Measurements from ENCODE around the gene TMEM154.
A peak's percentile ranks its signal among the peaks of the same experiment; 100 is the strongest.

Gene TMEM154

GRCh38 chr4:152663203-152664066 is 16.4 kb downstream of the TMEM154 start:
- Mint-ChIP-seq H3K9me3 (peaks cover 4% of the 10 kb centered on the region), H3K36me3 (peaks cover under 1% of the 10 kb centered on the region), H3K27ac (peak overlapping the region; percentile 72), H3K4me3 (peak overlapping the region; percentile 19), H3K4me1 (peaks cover 46% of the 10 kb centered on the region)
- no peak for ATAC-seq
- no peak for DNase-seq (ENCODE audit: low spot score in 2 of 2)

GRCh38 chr4:152661649-152662048 is 18.1 kb downstream of the TMEM154 start:
- peaks cover 46% of the 10 kb centered on the region for H3K4me1 Mint-ChIP-seq

GRCh38 chr4:152660526-152660925 is 19.3 kb downstream of the TMEM154 start:
- H3K9me3 Mint-ChIP-seq, result peaks cover 19% of the 10 kb centered on the region
- H3K4me1 Mint-ChIP-seq, result peaks cover 52% of the 10 kb centered on the region
- peak overlapping the region; percentile 41 for H3K27ac Mint-ChIP-seq
- ATAC-seq (no peak), DNase-seq (ENCODE audit: low spot score in 2 of 2) (no peak)
- H3K4me3 Mint-ChIP-seq, result no peak overlapping the region
- H3K36me3 Mint-ChIP-seq, result peaks cover 12% of the 10 kb centered on the region

More at GRCh38 chr4:152661649-152662048, 18.1 kb downstream of the TMEM154 start:
- peak; percentile 57 for ATAC-seq
- H3K27ac Mint-ChIP-seq, result peak overlapping the region; percentile 63
- DNase-seq (ENCODE audit: low spot score in 2 of 2), result no peak
- H3K36me3 Mint-ChIP-seq, result peaks cover 10% of the 10 kb centered on the region
- no peak overlapping the region for H3K4me3 Mint-ChIP-seq
- H3K9me3 Mint-ChIP-seq, result peaks cover 18% of the 10 kb centered on the region

- DNase-seq (ENCODE audit: low spot score in 2 of 2), result no peak
- Mint-ChIP-seq H3K36me3 (peaks cover 12% of the 10 kb centered on the region), H3K4me1 (peaks cover 52% of the 10 kb centered on the region), H3K27ac (no peak overlapping the region), H3K4me3 (no peak overlapping the region), H3K9me3 (peaks cover 19% of the 10 kb centered on the region)
- peak; percentile 44 for ATAC-seq
These were observed 20.0 kb downstream of the TMEM154 start for GRCh38 chr4:152659806-152660205.

- DNase-seq (ENCODE audit: low spot score in 2 of 2), result no peak
- peaks cover 19% of the 10 kb centered on the region for H3K9me3 Mint-ChIP-seq
- H3K4me3 Mint-ChIP-seq, result no peak overlapping the region
- H3K27ac Mint-ChIP-seq, result no peak overlapping the region
- peaks cover 36% of the 10 kb centered on the region for H3K4me1 Mint-ChIP-seq
- peaks cover 12% of the 10 kb centered on the region for H3K36me3 Mint-ChIP-seq
- ATAC-seq, result no peak
These were observed 22.1 kb downstream of the TMEM154 start for GRCh38 chr4:152657657-152658056.

GRCh38 chr4:152655272-152656129 is 24.3 kb downstream of the TMEM154 start:
- peaks cover 27% of the 10 kb centered on the region for H3K4me1 Mint-ChIP-seq
- no peak overlapping the region for H3K4me3 Mint-ChIP-seq
- peaks cover 19% of the 10 kb centered on the region for H3K9me3 Mint-ChIP-seq
- no peak for ATAC-seq
- H3K36me3 Mint-ChIP-seq, result peaks cover 22% of the 10 kb centered on the region
- H3K27ac Mint-ChIP-seq, result no peak overlapping the region
- no peak for DNase-seq (ENCODE audit: low spot score in 2 of 2)

GRCh38 chr4:152652102-152652501 is 27.7 kb downstream of the TMEM154 start:
- ATAC-seq, result no peak
- no peak overlapping the region for H3K4me3 Mint-ChIP-seq
- peaks cover 23% of the 10 kb centered on the region for H3K4me1 Mint-ChIP-seq
- DNase-seq (ENCODE audit: low spot score in 2 of 2), result no peak
- peaks cover 16% of the 10 kb centered on the region for H3K36me3 Mint-ChIP-seq
- peaks cover 5% of the 10 kb centered on the region for H3K9me3 Mint-ChIP-seq
- peak overlapping the region; percentile 56 for H3K27ac Mint-ChIP-seq

- DNase-seq (ENCODE audit: low spot score in 2 of 2), result no peak
- Mint-ChIP-seq H3K9me3 (no peaks in the 10 kb centered on the region), H3K4me1 (peaks cover 23% of the 10 kb centered on the region), H3K27ac (peak overlapping the region; percentile 56), H3K36me3 (peaks cover 11% of the 10 kb centered on the region), H3K4me3 (no peak overlapping the region)
- peak; percentile 66 for ATAC-seq
These were observed 28.2 kb downstream of the TMEM154 start for GRCh38 chr4:152651473-152652060.

GRCh38 chr4:152646221-152646620 is 33.6 kb downstream of the TMEM154 start:
- Mint-ChIP-seq H3K36me3 (peaks cover 2% of the 10 kb centered on the region), H3K4me1 (peaks cover 30% of the 10 kb centered on the region), H3K27ac (peak overlapping the region; percentile 82), H3K4me3 (no peak overlapping the region), H3K9me3 (no peaks in the 10 kb centered on the region)
- DNase-seq (ENCODE audit: low spot score in 2 of 2) (no peak), ATAC-seq (no peak)

- peaks cover 28% of the 10 kb centered on the region for H3K4me1 Mint-ChIP-seq
- peak overlapping the region; percentile 20 for H3K4me3 Mint-ChIP-seq
- peak overlapping the region; percentile 82 for H3K27ac Mint-ChIP-seq
- H3K36me3 Mint-ChIP-seq, result no peaks in the 10 kb centered on the region
- ATAC-seq (no peak), DNase-seq (ENCODE audit: low spot score in 2 of 2) (no peak)
- no peaks in the 10 kb centered on the region for H3K9me3 Mint-ChIP-seq
These were observed 35.7 kb downstream of the TMEM154 start for GRCh38 chr4:152644130-152644529.

- peak overlapping the region; percentile 20 for H3K4me3 Mint-ChIP-seq
- ATAC-seq, result peak; percentile 81
These were observed 36.4 kb downstream of the TMEM154 start for GRCh38 chr4:152643153-152644035.

GRCh38 chr4:152640058-152640921 is 39.5 kb downstream of the TMEM154 start:
- DNase-seq (ENCODE audit: low spot score in 2 of 2) (no peak), ATAC-seq (no peak)
- no peak overlapping the region for H3K4me3 Mint-ChIP-seq
- no peak overlapping the region for H3K27ac Mint-ChIP-seq
- peaks cover 5% of the 10 kb centered on the region for H3K36me3 Mint-ChIP-seq
- peaks cover 22% of the 10 kb centered on the region for H3K4me1 Mint-ChIP-seq
- H3K9me3 Mint-ChIP-seq, result no peaks in the 10 kb centered on the region

More at GRCh38 chr4:152643153-152644035, 36.4 kb downstream of the TMEM154 start:
- no peaks in the 10 kb centered on the region for H3K9me3 Mint-ChIP-seq
- H3K36me3 Mint-ChIP-seq, result no peaks in the 10 kb centered on the region
- DNase-seq (ENCODE audit: low spot score in 2 of 2), result peak in 1 of 2 donors; percentile 58
- peak overlapping the region; percentile 82 for H3K27ac Mint-ChIP-seq
- H3K4me1 Mint-ChIP-seq, result peaks cover 28% of the 10 kb centered on the region

- H3K36me3 Mint-ChIP-seq, result peaks cover 15% of the 10 kb centered on the region
- ATAC-seq (no peak), DNase-seq (ENCODE audit: low spot score in 2 of 2) (no peak)
- no peaks in the 10 kb centered on the region for H3K9me3 Mint-ChIP-seq
- no peak overlapping the region for H3K4me3 Mint-ChIP-seq
- H3K4me1 Mint-ChIP-seq, result no peaks in the 10 kb centered on the region
- no peak overlapping the region for H3K27ac Mint-ChIP-seq
These were observed 43.9 kb downstream of the TMEM154 start for GRCh38 chr4:152635851-152636250.
